Upper lobe of left lung (tissue), 4 donors: ENCODE data around the gene LZTS3.

Source experiments
- EP300 ChIP-seq, 4 donors: sonication (generic); formaldehyde crosslinking; IDR thresholded peaks; one replicate each; pipeline ENCODE4 v1.5.1; 2017; ENCODE audit warnings: antibody characterized with exemption in 4 of 4, control low read depth in 2 of 4
- POLR2A ChIP-seq, 4 donors: fragments of 450-650 bp; IDR thresholded peaks; one replicate each; pipeline ENCODE4 v1.5.1; 2016 to 2017; ENCODE audit warnings: antibody characterized with exemption in 4 of 4, mild to moderate bottlenecking in 2 of 4
- POLR2AphosphoS5 ChIP-seq, 2 donors: sonication (generic); formaldehyde crosslinking; IDR thresholded peaks; one replicate each; pipeline ENCODE4 v1.5.1; 2017; ENCODE audit warnings: antibody characterized with exemption in 2 of 2
- TF ChIP-seq, protein P1 (sequence below), 6 experiments: fragments of 450-650 bp in 4 of 6; fragments of 200-600 bp in 2 of 6; sonication (generic) in 2 of 6; IDR thresholded peaks; one replicate each; pipeline ENCODE4 v1.5.1; 2016 to 2019; ENCODE audit warnings: antibody characterized with exemption in 6 of 6

DNA sequence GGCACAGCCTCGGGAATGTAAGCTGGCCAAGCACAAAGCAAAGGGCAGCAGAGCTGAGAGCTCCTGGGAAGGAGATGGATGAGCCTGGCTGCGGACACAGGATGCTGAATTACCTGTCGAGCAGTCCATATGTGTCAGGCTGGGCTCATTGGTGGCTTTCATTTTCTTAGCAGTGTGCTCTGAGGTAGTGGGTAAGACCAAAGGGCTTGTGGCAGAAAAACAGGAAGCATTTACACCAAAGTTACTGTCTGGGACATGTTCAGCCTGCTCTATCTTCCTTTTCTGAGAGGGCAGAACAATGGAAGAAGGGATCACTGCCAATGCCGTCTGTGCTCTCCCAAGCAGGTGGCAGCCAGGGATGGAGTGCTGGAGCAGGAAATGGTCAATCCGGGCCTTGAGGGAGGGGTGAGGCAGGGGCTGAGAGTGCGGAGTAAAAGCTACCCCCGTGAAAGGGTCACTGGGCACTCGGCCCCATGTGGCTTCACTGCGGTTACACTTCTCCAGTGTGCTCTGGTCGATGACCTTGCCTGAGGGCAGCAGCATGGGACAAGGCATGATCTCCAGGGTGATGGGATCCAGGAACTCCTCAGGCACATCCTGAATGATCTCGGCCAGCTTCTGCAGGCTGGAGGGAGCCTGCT is 52.0 kb downstream of the LZTS3 start:
- TF ChIP-seq POLR2A (IDR thresholded peaks at IDR 0.05) = no peak
- TF ChIP-seq POLR2AphosphoS5 (IDR thresholded peaks at IDR 0.05) = no peak
- TF ChIP-seq, protein P1, sequence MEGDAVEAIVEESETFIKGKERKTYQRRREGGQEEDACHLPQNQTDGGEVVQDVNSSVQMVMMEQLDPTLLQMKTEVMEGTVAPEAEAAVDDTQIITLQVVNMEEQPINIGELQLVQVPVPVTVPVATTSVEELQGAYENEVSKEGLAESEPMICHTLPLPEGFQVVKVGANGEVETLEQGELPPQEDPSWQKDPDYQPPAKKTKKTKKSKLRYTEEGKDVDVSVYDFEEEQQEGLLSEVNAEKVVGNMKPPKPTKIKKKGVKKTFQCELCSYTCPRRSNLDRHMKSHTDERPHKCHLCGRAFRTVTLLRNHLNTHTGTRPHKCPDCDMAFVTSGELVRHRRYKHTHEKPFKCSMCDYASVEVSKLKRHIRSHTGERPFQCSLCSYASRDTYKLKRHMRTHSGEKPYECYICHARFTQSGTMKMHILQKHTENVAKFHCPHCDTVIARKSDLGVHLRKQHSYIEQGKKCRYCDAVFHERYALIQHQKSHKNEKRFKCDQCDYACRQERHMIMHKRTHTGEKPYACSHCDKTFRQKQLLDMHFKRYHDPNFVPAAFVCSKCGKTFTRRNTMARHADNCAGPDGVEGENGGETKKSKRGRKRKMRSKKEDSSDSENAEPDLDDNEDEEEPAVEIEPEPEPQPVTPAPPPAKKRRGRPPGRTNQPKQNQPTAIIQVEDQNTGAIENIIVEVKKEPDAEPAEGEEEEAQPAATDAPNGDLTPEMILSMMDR (IDR thresholded peaks at IDR 0.05) = no peak
- TF ChIP-seq EP300 (IDR thresholded peaks at IDR 0.05) = no peak
